ENCODE measurements around the gene SLC6A19.

The SLC6A19 gene

GRCh38 chr5:1216211-1216917 is 15.0 kb downstream of the SLC6A19 start:
- H3K4me3 ChIP-seq (ENCODE audit: low read depth, low read length), result no peak overlapping the region
- TF ChIP-seq CTCF (IDR thresholded peaks at IDR 0.05; ENCODE audit: low read depth, low read length), result no peak

- no peak overlapping the region for H3K4me3 ChIP-seq (ENCODE audit: low read depth, low read length)
- no peak for TF ChIP-seq CTCF (IDR thresholded peaks at IDR 0.05; ENCODE audit: low read depth, low read length)
Measured at GRCh38 chr5:1216918-1217295, 15.5 kb downstream of the SLC6A19 start.

- no peak overlapping the region for H3K4me3 ChIP-seq (ENCODE audit: low read depth, low read length)
- TF ChIP-seq CTCF (IDR thresholded peaks at IDR 0.05; ENCODE audit: low read depth, low read length), result no peak
Measured at GRCh38 chr5:1217596-1218206, 16.3 kb downstream of the SLC6A19 start.

- H3K4me3 ChIP-seq (ENCODE audit: low read depth, low read length), result no peak overlapping the region
- no peak for TF ChIP-seq CTCF (IDR thresholded peaks at IDR 0.05; ENCODE audit: low read depth, low read length)
Measured at GRCh38 chr5:1218351-1219080, 17.1 kb downstream of the SLC6A19 start.

GRCh38 chr5:1219098-1219767 is 17.8 kb downstream of the SLC6A19 start:
- H3K4me3 ChIP-seq (ENCODE audit: low read depth, low read length), result no peak overlapping the region
- no peak for TF ChIP-seq CTCF (IDR thresholded peaks at IDR 0.05; ENCODE audit: low read depth, low read length)

- no peak for TF ChIP-seq CTCF (IDR thresholded peaks at IDR 0.05; ENCODE audit: low read depth, low read length)
- H3K4me3 ChIP-seq (ENCODE audit: low read depth, low read length), result no peak overlapping the region
Measured at GRCh38 chr5:1219768-1220100, 18.3 kb downstream of the SLC6A19 start.

All from WI38 (cell line).